ENCODE data around the gene SPHKAP.

GRCh38 chr2:228079194-228079593 lies 102.3 kb downstream of the SPHKAP start:
- no peak for TF ChIP-seq REST (IDR thresholded peaks at IDR 0.05; ENCODE audit: low read depth)
- TF ChIP-seq NFIC (IDR thresholded peaks at IDR 0.05) = no peak
- no peak for TF ChIP-seq EP300 (IDR thresholded peaks at IDR 0.05; ENCODE audit: borderline replicate concordance)
- TF ChIP-seq YY1 (IDR thresholded peaks at IDR 0.05; ENCODE audit: low read depth) = no peak
- TF ChIP-seq TEAD4 (IDR thresholded peaks at IDR 0.05) = no peak
